Activated CD8-positive, alpha-beta memory T cell treated with anti-CD3 and anti-CD28 coated beads, Interleukin-2, amount 10 ng/mL, durations not matched to agents 7 days and 5 days (primary cell): Measurements from ENCODE around the gene NRN1. TPM values are rescaled to one million over a fixed set of nuclear protein-coding genes. Genes with fewer than 3 reads are reported as not detected.

Source experiments
- ATAC-seq: fragments of 150-1000 bp; cut with Tn5 transposase; one replicate; pipeline ENCODE4 v1.10.0; 2021; ENCODE audit warnings: moderate library complexity
- CTCF ChIA-PET: fragments of 350-600 bp; sonication (Branson Sonifier 250); formaldehyde crosslinking; loops from one replicate; lab custom pipeline; 2021; ENCODE audit warnings: antibody characterized with exemption; lab: Charles Lee
- DNase-seq: peaks from one replicate; pipeline ENCODE4 v3.0.0-alpha.2; 2020
- H3K27ac Mint-ChIP-seq: one replicate; pipeline ENCODE4 v1.8.0; 2021; ENCODE audit warnings: mild to moderate bottlenecking, mixed read lengths
- H3K27me3 Mint-ChIP-seq: one replicate; pipeline ENCODE4 v1.8.0; 2021; ENCODE audit warnings: mixed read lengths
- H3K36me3 Mint-ChIP-seq: one replicate; pipeline ENCODE4 v1.8.0; 2021; ENCODE audit warnings: mild to moderate bottlenecking, mixed read lengths
- H3K4me1 Mint-ChIP-seq: one replicate; pipeline ENCODE4 v1.8.0; 2021; ENCODE audit warnings: mixed read lengths
- H3K4me3 Mint-ChIP-seq: one replicate; pipeline ENCODE4 v1.8.0; 2021; ENCODE audit warnings: mild to moderate bottlenecking, moderate library complexity, mixed read lengths
- H3K9me3 Mint-ChIP-seq: one replicate; pipeline ENCODE4 v1.8.0; 2022; ENCODE audit warnings: low read depth, mixed read lengths
- total RNA-seq, 2 experiments: library from RNA; stranded (reverse); gene quantifications; one replicate each; pipeline ENCODE4 v1.2.3, GENCODE V29; 2021

The NRN1 gene
- total RNA-seq, 2 experiments from 2014 or later = 0.26 to 1.7 TPM

DNA sequence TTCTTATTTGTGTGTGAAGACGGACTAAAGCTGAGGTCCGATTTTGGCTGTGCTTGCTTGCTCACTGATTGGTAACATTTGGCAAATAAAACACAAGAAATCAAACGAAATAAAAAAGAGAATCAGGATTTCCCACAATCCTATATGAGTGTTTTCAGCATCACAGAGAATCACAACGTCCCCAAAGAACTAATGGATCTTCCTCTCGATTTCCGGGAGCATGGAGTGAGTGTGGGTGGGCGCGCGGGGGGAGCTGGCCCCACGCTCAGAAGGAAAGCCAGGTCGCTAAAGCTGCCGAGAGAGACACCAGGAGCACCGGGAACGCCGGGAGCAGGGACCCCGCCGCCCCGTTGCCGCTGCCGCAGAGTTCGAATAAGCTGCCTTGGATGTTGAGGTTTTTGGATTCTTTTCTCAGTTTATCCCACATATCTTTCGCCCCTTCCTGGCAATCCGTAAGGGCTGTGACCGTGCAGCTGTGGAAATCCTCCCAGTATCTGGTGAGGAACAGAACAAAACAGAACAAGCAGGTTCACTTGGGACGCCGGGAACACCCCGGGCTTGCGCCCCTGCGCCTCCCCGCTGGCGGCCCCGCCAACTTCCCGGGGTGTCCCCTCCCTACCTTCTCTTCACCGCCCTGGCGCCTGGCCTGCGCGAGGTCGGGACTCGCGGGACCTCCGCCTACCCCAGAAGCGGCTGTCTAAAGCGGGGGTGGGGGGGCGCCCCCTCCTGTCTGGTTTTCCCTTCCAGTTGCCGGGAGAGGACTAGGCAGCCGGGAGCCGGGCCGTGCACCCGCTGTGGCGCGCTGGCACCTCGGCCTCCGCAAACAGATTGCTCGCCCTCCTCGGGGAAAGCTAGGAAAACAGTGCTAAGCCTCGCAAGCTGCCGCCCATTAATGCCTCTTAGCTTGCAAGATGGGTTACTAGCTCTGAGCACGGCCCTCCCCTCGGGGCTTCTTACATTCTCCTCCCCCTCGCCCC is 7.7 kb downstream of the NRN1 start:
- CTCF ChIA-PET = interaction anchor here (2.2 kb wide), 1 partner anchor 11 kb away, joined by 4 read pairs; no protein-coding TSS in a partner anchor
- Mint-ChIP-seq H3K27ac (peak overlapping the region; percentile 7), H3K4me3 (peak overlapping the region; percentile 6), H3K4me1 (peaks cover 52% of the 10 kb centered on the region), H3K9me3 (no peaks in the 10 kb centered on the region), H3K27me3 (peaks cover 94% of the 10 kb centered on the region), H3K36me3 (peaks cover 18% of the 10 kb centered on the region)
- ATAC-seq (no peak), DNase-seq (no peak)

- ATAC-seq (no peak), DNase-seq (no peak)
- peaks cover 19% of the 10 kb centered on the region for H3K36me3 Mint-ChIP-seq
- CTCF ChIA-PET = interaction anchor here (1.4 to 2.2 kb wide), 3 partner anchors 9 to 527 kb away, joined by 3 to 13 read pairs (median 4); partner anchors contain the start of gene NRN1
- H3K4me3 Mint-ChIP-seq = peak overlapping the region; percentile 37
- peak overlapping the region; percentile 54 for H3K27ac Mint-ChIP-seq
- H3K4me1 Mint-ChIP-seq = peaks cover 49% of the 10 kb centered on the region
- no peaks in the 10 kb centered on the region for H3K9me3 Mint-ChIP-seq
- peaks cover 94% of the 10 kb centered on the region for H3K27me3 Mint-ChIP-seq
Measured at GRCh38 chr6:5998236-5998635, 8.5 kb downstream of the NRN1 start.

GRCh38 chr6:5997420-5997987 is 9.2 kb downstream of the NRN1 start:
- CTCF ChIA-PET = interaction anchor here (1.4 to 2.2 kb wide), 3 partner anchors 10 to 526 kb away, joined by 3 to 13 read pairs (median 4); partner anchors contain the start of gene NRN1
- Mint-ChIP-seq H3K9me3 (no peaks in the 10 kb centered on the region), H3K36me3 (peaks cover 15% of the 10 kb centered on the region), H3K27me3 (peaks cover 94% of the 10 kb centered on the region), H3K4me1 (peaks cover 46% of the 10 kb centered on the region), H3K4me3 (peak overlapping the region; percentile 80), H3K27ac (no peak overlapping the region)
- peak; percentile 35 for ATAC-seq
- no peak for DNase-seq

DNA sequence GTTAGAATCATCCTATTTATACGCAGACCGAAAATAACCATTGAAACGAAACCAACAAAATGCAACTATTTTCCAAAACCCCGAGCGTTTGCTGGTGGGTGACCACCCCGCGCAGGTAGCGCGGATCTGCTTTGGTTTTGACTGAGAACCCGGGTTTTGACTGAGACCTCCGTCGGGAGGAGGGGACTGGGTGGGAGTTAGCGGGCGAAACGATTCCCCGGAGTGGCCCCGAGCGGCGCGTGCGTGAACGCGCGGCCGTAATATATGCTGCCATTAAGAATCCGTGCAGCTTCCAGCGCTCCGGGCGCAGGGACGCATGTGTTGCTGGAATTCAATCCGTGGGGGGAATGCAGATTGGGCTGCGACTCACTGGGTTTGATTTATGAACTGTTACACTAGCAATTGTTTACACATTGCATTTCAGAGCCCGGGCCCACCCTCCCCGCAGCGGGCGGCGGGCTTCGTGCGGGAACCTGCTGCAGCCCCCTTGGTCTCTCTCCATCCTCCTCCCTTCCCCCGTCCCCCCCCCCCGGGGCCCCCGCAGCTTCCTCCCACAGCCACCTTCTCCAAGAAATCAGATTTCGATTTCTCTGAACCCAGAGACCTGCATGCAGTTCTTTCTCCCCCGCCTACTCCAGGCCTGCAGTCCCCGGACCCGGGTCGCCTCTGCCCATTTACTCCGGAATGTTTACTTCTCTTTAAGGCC is 9.9 kb downstream of the NRN1 start:
- H3K27ac Mint-ChIP-seq = peak overlapping the region; percentile 23
- H3K4me3 Mint-ChIP-seq = peak overlapping the region; percentile 80
- no peaks in the 10 kb centered on the region for H3K9me3 Mint-ChIP-seq
- no peak for DNase-seq
- ATAC-seq = peak; percentile 42
- peaks cover 46% of the 10 kb centered on the region for H3K4me1 Mint-ChIP-seq
- H3K27me3 Mint-ChIP-seq = peaks cover 94% of the 10 kb centered on the region
- H3K36me3 Mint-ChIP-seq = peaks cover 15% of the 10 kb centered on the region
- CTCF ChIA-PET = interaction anchor here (1.4 to 2.2 kb wide), 3 partner anchors 11 to 525 kb away, joined by 3 to 13 read pairs (median 4); partner anchors contain the start of gene NRN1

GRCh38 chr6:5995949-5996713 is 10.6 kb downstream of the NRN1 start:
- Mint-ChIP-seq H3K27me3 (peaks cover 94% of the 10 kb centered on the region), H3K4me3 (peak overlapping the region; percentile 80), H3K27ac (peak overlapping the region; percentile 49), H3K36me3 (peaks cover 11% of the 10 kb centered on the region), H3K9me3 (no peaks in the 10 kb centered on the region), H3K4me1 (peaks cover 44% of the 10 kb centered on the region)
- DNase-seq = no peak
- CTCF ChIA-PET = interaction anchor here (1.9 kb wide), 1 partner anchor 12 kb away, joined by 13 read pairs; the partner anchor contains the start of gene NRN1
- ATAC-seq = peak; percentile 40

DNA sequence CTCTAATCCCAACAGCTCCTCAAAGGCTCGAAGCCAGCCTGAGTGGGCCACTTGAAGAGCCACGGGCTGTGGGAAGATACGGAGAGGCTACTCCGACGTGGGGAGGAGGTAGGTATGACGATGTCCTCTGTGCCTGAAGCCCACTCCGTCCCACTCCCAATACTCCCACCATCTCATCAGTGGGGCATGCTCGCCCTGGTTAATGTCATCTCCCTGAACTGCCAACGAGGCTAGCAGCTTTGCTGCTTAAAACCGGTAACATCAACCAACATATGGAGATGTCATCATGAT is 11.1 kb downstream of the NRN1 start:
- Mint-ChIP-seq H3K4me3 (peak overlapping the region; percentile 59), H3K27ac (peak overlapping the region; percentile 49), H3K4me1 (peaks cover 44% of the 10 kb centered on the region), H3K9me3 (no peaks in the 10 kb centered on the region), H3K36me3 (peaks cover 11% of the 10 kb centered on the region), H3K27me3 (peaks cover 94% of the 10 kb centered on the region)
- DNase-seq = no peak
- ATAC-seq = no peak
- CTCF ChIA-PET = no interaction called here

DNA sequence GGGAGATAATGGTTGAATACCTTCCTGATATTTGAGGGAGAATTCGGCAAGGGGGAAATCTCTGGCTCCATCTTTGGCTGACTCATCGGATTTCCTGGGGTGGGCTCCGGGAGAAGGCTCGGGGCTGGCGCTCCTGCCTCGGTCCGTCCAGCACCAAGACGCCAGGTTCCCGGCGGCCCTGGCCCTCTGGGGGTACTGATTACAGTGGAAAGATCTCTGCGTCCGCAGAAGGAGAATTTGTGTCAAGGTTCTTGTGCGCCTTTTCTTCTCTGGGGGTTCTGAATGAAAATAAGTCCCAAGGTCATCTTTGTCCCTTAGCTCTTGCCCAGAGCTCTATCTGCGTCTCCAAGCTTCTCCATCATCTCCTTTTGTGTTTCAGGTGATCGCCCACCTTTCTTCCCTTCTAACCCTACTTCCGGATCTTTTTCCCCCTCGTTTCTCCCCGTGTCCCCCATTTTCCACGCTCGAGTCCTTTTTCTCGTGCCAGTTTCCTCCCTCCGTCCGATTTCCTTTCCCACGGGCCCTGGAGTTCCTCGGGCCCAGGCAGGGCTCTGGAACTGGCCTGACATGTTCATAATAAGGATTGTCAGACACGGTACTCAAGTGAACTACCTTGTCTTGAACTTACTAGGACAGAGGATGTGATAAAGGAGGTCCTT is 11.6 kb downstream of the NRN1 start:
- Mint-ChIP-seq H3K9me3 (no peaks in the 10 kb centered on the region), H3K27me3 (peaks cover 90% of the 10 kb centered on the region), H3K4me1 (peaks cover 43% of the 10 kb centered on the region), H3K4me3 (peak overlapping the region; percentile 59), H3K36me3 (peaks cover 7% of the 10 kb centered on the region), H3K27ac (no peak overlapping the region)
- DNase-seq (no peak), ATAC-seq (no peak)
- CTCF ChIA-PET = interaction anchor here (1.0 to 1.2 kb wide), 2 partner anchors 9 to 524 kb away, joined by 4 to 5 read pairs; no protein-coding TSS in a partner anchor

DNA sequence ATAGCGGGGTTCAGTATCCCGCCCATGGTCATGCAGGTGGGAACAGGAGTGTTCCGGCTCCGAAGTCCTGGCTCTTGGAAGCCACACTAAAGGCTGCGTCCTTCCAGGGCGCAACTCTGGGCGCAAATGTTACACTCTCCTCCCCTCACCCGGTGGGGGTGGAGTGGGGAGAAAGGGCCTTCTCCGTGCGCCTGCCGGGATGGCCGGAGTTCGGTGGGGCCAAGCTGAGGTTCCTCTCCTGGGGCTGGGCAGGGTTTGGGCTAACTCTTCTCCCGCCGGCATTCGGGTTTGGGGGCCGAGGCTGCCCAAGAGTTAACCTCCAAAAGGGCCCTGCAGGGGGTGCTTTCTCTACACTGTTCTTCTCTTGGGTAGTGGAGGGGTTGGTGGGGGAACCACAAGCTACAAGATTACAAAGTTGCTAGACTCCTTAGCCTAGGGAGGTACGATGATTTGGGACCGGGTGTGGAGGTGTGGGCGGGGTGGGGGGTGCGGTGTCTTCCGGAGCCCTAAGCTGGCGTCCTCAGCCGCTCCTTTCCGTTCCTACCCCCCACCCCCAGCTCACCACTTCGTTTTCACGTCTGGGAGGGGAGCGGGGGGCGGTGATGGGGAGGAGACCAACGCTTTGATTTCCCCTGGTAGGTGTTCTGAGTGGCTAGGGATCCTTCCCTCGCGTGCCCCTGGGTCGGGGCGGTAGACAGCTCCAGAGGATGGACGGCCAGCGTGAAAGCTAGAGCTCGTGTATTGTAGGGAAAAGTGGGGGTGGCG is 12.3 kb downstream of the NRN1 start:
- CTCF ChIA-PET = interaction anchor here (1.0 to 1.2 kb wide), 2 partner anchors 9 to 523 kb away, joined by 4 to 5 read pairs; no protein-coding TSS in a partner anchor
- ATAC-seq (no peak), DNase-seq (no peak)
- peaks cover 89% of the 10 kb centered on the region for H3K27me3 Mint-ChIP-seq
- no peak overlapping the region for H3K27ac Mint-ChIP-seq
- H3K9me3 Mint-ChIP-seq = no peaks in the 10 kb centered on the region
- peaks cover 36% of the 10 kb centered on the region for H3K4me1 Mint-ChIP-seq
- no peak overlapping the region for H3K4me3 Mint-ChIP-seq
- H3K36me3 Mint-ChIP-seq = peaks cover 6% of the 10 kb centered on the region

DNA sequence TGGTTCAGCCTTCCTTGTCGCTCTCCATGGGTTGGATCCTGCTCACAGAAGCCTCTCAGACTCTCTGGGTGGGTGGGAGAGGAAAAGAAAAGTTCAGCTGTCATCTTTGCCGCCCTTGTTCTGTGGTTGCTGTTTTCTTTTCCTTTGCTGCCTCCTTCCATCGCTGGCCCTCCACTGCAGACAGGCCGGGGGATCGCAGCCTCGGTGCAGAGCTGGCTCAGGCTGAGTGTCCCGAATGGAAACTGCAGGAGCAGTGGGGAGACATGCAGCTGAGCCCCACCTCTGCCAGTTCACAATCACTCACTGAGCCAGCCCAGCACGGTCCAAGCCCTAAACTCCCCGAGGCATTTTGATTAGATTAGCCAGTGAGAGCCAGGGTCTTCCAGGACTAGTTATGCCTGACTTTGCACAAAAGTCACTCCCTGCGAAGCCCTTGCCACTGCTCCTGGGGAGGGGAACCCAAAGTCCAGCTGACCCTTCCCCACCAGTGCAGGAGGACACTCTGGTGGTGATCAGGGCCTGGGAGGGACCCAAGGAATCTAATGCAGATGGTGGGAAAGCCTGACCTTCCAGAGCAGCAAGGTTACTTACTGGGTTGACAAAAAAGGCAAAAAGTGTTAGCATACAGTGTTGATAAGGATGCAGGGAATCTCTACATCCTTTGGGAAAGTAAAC is 14.0 kb downstream of the NRN1 start:
- H3K9me3 Mint-ChIP-seq = no peaks in the 10 kb centered on the region
- H3K4me3 Mint-ChIP-seq = no peak overlapping the region
- DNase-seq (no peak), ATAC-seq (no peak)
- peaks cover 85% of the 10 kb centered on the region for H3K27me3 Mint-ChIP-seq
- H3K27ac Mint-ChIP-seq = no peak overlapping the region
- CTCF ChIA-PET = no interaction called here
- peaks cover 25% of the 10 kb centered on the region for H3K4me1 Mint-ChIP-seq
- peaks cover 4% of the 10 kb centered on the region for H3K36me3 Mint-ChIP-seq

DNA sequence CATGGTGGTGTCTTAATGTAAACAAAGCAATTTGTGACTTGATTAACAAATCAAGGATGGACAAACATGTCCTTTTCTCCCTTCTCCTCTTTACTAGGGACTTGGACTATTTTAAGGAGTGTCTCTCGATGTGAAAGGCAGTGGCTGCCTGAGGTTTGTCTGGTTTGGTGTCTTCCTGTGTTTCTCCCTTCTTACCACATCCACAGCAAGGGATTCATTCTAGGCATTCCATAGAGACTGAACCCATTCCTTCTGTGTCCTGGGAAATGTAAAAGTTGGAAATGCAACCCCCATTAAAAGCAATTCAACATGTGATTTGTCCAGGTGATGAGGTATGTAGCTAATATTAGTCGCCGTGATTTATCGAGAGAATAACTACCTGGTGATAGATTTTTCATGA is 15.9 kb downstream of the NRN1 start:
- H3K27me3 Mint-ChIP-seq = peaks cover 81% of the 10 kb centered on the region
- peaks cover 4% of the 10 kb centered on the region for H3K36me3 Mint-ChIP-seq
- H3K4me1 Mint-ChIP-seq = peaks cover 27% of the 10 kb centered on the region
- DNase-seq (no peak), ATAC-seq (no peak)
- H3K27ac Mint-ChIP-seq = no peak overlapping the region
- no peaks in the 10 kb centered on the region for H3K9me3 Mint-ChIP-seq
- H3K4me3 Mint-ChIP-seq = no peak overlapping the region
- CTCF ChIA-PET = no interaction called here

DNA sequence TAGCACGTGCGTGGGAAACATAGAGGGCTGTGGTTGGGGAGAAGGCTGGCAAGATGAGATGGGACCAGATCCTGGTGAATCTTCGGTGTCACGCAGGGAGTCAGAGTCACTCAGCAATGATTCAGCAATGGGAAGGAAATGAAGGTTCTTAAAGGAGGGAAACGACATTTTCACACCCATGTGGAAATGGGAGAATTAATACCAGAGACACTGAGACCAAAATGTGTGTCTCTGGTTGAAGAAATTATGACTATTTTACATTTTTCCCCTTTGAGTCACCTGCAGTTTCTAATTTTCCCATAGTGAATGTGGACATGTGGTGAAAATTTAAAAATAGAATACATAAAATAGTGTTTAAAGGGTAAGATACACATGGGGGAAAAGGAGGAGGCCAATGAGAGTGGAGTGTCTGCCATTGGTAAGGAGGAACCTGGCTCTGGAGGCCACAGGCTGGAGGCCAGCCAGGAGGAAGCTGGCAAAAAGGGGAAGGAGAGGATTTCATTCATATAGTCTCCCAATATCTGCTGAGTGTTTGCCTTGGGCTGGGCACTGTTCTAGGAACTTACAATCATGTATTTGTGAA is 17.5 kb downstream of the NRN1 start:
- no peaks in the 10 kb centered on the region for H3K9me3 Mint-ChIP-seq
- H3K27ac Mint-ChIP-seq = no peak overlapping the region
- peaks cover 15% of the 10 kb centered on the region for H3K4me1 Mint-ChIP-seq
- no peak for DNase-seq
- CTCF ChIA-PET = no interaction called here
- H3K27me3 Mint-ChIP-seq = peaks cover 77% of the 10 kb centered on the region
- peaks cover 2% of the 10 kb centered on the region for H3K36me3 Mint-ChIP-seq
- ATAC-seq = no peak
- H3K4me3 Mint-ChIP-seq = no peak overlapping the region
